ENCODE data around the gene ADAMTSL3.

Gene ADAMTSL3

GRCh38 chr15:83899670-83900069 lies 245.7 kb downstream of the ADAMTSL3 start:
- TF ChIP-seq CTCF (IDR thresholded peaks at IDR 0.05): no peak
- no peak overlapping the region for H3K4me2 ChIP-seq (ENCODE audit: low read length)
- H2AFZ ChIP-seq: no peak overlapping the region
- no peaks in the 10 kb centered on the region for H3K36me3 ChIP-seq (ENCODE audit: control insufficient read depth, insufficient read depth, low read length)
- no peaks in the 10 kb centered on the region for H3K9me3 ChIP-seq (ENCODE audit: control insufficient read depth, low read length)
- H3K4me3 ChIP-seq (ENCODE audit: low read depth, low read length): no peak overlapping the region
- no peaks in the 10 kb centered on the region for H3K4me1 ChIP-seq
- no peaks in the 10 kb centered on the region for H3K27me3 ChIP-seq (ENCODE audit: control insufficient read depth, insufficient read depth, low read length)
- no peak overlapping the region for H3K27ac ChIP-seq
- H3K9ac ChIP-seq: no peak overlapping the region
- H3K79me2 ChIP-seq: no peaks in the 10 kb centered on the region

- H3K27me3 ChIP-seq (ENCODE audit: control insufficient read depth, insufficient read depth, low read length): no peaks in the 10 kb centered on the region
- no peaks in the 10 kb centered on the region for H3K9me3 ChIP-seq (ENCODE audit: control insufficient read depth, low read length)
- no peaks in the 10 kb centered on the region for H3K36me3 ChIP-seq (ENCODE audit: control insufficient read depth, insufficient read depth, low read length)
- no peaks in the 10 kb centered on the region for H3K79me2 ChIP-seq
- H2AFZ ChIP-seq: no peak overlapping the region
- H3K27ac ChIP-seq: no peak overlapping the region
- no peak overlapping the region for H3K9ac ChIP-seq
- H3K4me3 ChIP-seq (ENCODE audit: low read depth, low read length): no peak overlapping the region
- no peak overlapping the region for H3K4me2 ChIP-seq (ENCODE audit: low read length)
- no peak for TF ChIP-seq CTCF (IDR thresholded peaks at IDR 0.05)
- no peaks in the 10 kb centered on the region for H3K4me1 ChIP-seq
Observed at GRCh38 chr15:83904107-83905040, 250.5 kb downstream of the ADAMTSL3 start.

- no peaks in the 10 kb centered on the region for H3K4me1 ChIP-seq
- H3K27me3 ChIP-seq (ENCODE audit: control insufficient read depth, insufficient read depth, low read length): no peaks in the 10 kb centered on the region
- no peak overlapping the region for H3K27ac ChIP-seq
- TF ChIP-seq CTCF (IDR thresholded peaks at IDR 0.05): no peak
- H3K79me2 ChIP-seq: no peaks in the 10 kb centered on the region
- H3K4me3 ChIP-seq (ENCODE audit: low read depth, low read length): no peak overlapping the region
- H3K36me3 ChIP-seq (ENCODE audit: control insufficient read depth, insufficient read depth, low read length): no peaks in the 10 kb centered on the region
- no peaks in the 10 kb centered on the region for H3K9me3 ChIP-seq (ENCODE audit: control insufficient read depth, low read length)
- no peak overlapping the region for H2AFZ ChIP-seq
- no peak overlapping the region for H3K4me2 ChIP-seq (ENCODE audit: low read length)
- H3K9ac ChIP-seq: no peak overlapping the region
Observed at GRCh38 chr15:83905556-83906273, 251.8 kb downstream of the ADAMTSL3 start.

- Histone ChIP-seq H3K4me2 (ENCODE audit: low read length) (no peak overlapping the region), H3K27ac (no peak overlapping the region), H3K9ac (no peak overlapping the region), H3K4me1 (no peaks in the 10 kb centered on the region), H3K79me2 (no peaks in the 10 kb centered on the region), H2AFZ (no peak overlapping the region), H3K4me3 (ENCODE audit: low read depth, low read length) (no peak overlapping the region), H3K27me3 (ENCODE audit: control insufficient read depth, insufficient read depth, low read length) (no peaks in the 10 kb centered on the region), H3K9me3 (ENCODE audit: control insufficient read depth, low read length) (no peaks in the 10 kb centered on the region), H3K36me3 (ENCODE audit: control insufficient read depth, insufficient read depth, low read length) (no peaks in the 10 kb centered on the region)
- no peak for TF ChIP-seq CTCF (IDR thresholded peaks at IDR 0.05)
Observed at GRCh38 chr15:83911345-83911744, 257.4 kb downstream of the ADAMTSL3 start.
